Activated naive CD4-positive, alpha-beta T cell treated with anti-CD3 and anti-CD28 coated beads for 36 hours (primary cell): ENCODE measurements around the gene SRRM3. TPM values are rescaled to one million over a fixed set of nuclear protein-coding genes. Genes with fewer than 3 reads are reported as not detected.
"Not testable (repeated sequence)": the region's sequence is repeated elsewhere in the genome, so short reads cannot be mapped to it uniquely, and the experiment has no call there.

Experiments used
- CTCF ChIA-PET: fragments of 350-600 bp; sonication (Branson Sonifier 250); formaldehyde crosslinking; loops from one replicate; lab custom pipeline; 2021; ENCODE audit warnings: antibody characterized with exemption; lab: Charles Lee
- DNase-seq: peaks from one replicate; pipeline ENCODE4 v3.0.0-alpha.2; 2020
- H3K27ac Mint-ChIP-seq: one replicate; pipeline ENCODE4 v1.8.0; 2021; ENCODE audit warnings: mild to moderate bottlenecking, mixed read lengths
- H3K27me3 Mint-ChIP-seq: one replicate; pipeline ENCODE4 v1.8.0; 2021; ENCODE audit warnings: low read depth, mixed read lengths
- H3K36me3 Mint-ChIP-seq: one replicate; pipeline ENCODE4 v1.8.0; 2021; ENCODE audit warnings: low read depth, mixed read lengths
- H3K4me1 Mint-ChIP-seq: one replicate; pipeline ENCODE4 v1.8.0; 2021; ENCODE audit warnings: low read depth, mixed read lengths
- H3K4me3 Mint-ChIP-seq: one replicate; pipeline ENCODE4 v1.8.0; 2021; ENCODE audit warnings: mild to moderate bottlenecking, moderate library complexity, mixed read lengths
- H3K9me3 Mint-ChIP-seq: one replicate; pipeline ENCODE4 v1.8.0; 2021; ENCODE audit warnings: mixed read lengths
- intact Hi-C: fragments of 100-400 bp; cut with micrococcal nuclease; formaldehyde crosslinking; loops from one replicate; pipeline ENCODE4 v1.15.1; 2023
- total RNA-seq, 2 experiments: library from RNA; stranded (reverse); gene quantifications; one replicate each; pipeline ENCODE4 v1.2.3, GENCODE V29; 2021

The SRRM3 gene
- total RNA-seq, 2 experiments from 2014 or later: not detected

GRCh38 chr7:76234931-76235441 is 33.3 kb downstream of the SRRM3 start:
- intact Hi-C loops: loop anchor here (1.0 to 10.0 kb wide), 3 partner anchors 25 to 240 kb away; partner anchors contain the start of genes SRRM3 and TMEM120A
- peaks cover 56% of the 10 kb centered on the region for H3K27me3 Mint-ChIP-seq

GRCh38 chr7:76236224-76236623 is 34.5 kb downstream of the SRRM3 start:
- DNase-seq: no peak
- CTCF ChIA-PET: interaction anchor here (0.7 to 1.2 kb wide), 2 partner anchors 76 to 111 kb away, joined by 3 to 6 read pairs; no protein-coding TSS in a partner anchor
- H3K27me3 Mint-ChIP-seq: peaks cover 51% of the 10 kb centered on the region
- H3K27ac Mint-ChIP-seq: no peak overlapping the region
- intact Hi-C loops: loop anchor here (10.0 kb wide), 1 partner anchor 241 kb away; the partner anchor contains the start of gene TMEM120A
- H3K4me3 Mint-ChIP-seq: no peak overlapping the region
- peaks cover 4% of the 10 kb centered on the region for H3K4me1 Mint-ChIP-seq
- no peaks in the 10 kb centered on the region for H3K36me3 Mint-ChIP-seq
- no peaks in the 10 kb centered on the region for H3K9me3 Mint-ChIP-seq

More at GRCh38 chr7:76234931-76235441, 33.3 kb downstream of the SRRM3 start:
- Mint-ChIP-seq H3K9me3 (no peaks in the 10 kb centered on the region), H3K4me3 (peak overlapping the region; percentile 39), H3K27ac (no peak overlapping the region), H3K36me3 (no peaks in the 10 kb centered on the region), H3K4me1 (peaks cover 4% of the 10 kb centered on the region)
- DNase-seq: peak; percentile 90
- CTCF ChIA-PET: interaction anchor here (1.0 to 1.2 kb wide), 2 partner anchors 56 to 77 kb away, joined by 3 to 5 read pairs; no protein-coding TSS in a partner anchor

GRCh38 chr7:76238326-76238725 is 36.6 kb downstream of the SRRM3 start:
- H3K4me1 Mint-ChIP-seq: peaks cover 4% of the 10 kb centered on the region
- H3K27me3 Mint-ChIP-seq: peaks cover 30% of the 10 kb centered on the region
- no peak overlapping the region for H3K4me3 Mint-ChIP-seq
- H3K27ac Mint-ChIP-seq: no peak overlapping the region
- DNase-seq: no peak
- intact Hi-C loops: loop anchor here (10.0 kb wide), 1 partner anchor 244 kb away; the partner anchor contains the start of gene TMEM120A
- no peaks in the 10 kb centered on the region for H3K9me3 Mint-ChIP-seq
- CTCF ChIA-PET: no interaction called here
- no peaks in the 10 kb centered on the region for H3K36me3 Mint-ChIP-seq

GRCh38 chr7:76241141-76241540 is 39.4 kb downstream of the SRRM3 start:
- Mint-ChIP-seq H3K27me3 (peaks cover 13% of the 10 kb centered on the region), H3K9me3 (no peaks in the 10 kb centered on the region), H3K4me3 (no peak overlapping the region), H3K36me3 (no peaks in the 10 kb centered on the region), H3K4me1 (no peaks in the 10 kb centered on the region), H3K27ac (no peak overlapping the region)
- no peak for DNase-seq
- intact Hi-C loops: no loop called here
- CTCF ChIA-PET: no interaction called here

- H3K27ac Mint-ChIP-seq, H3K4me1 Mint-ChIP-seq, intact Hi-C loops, H3K4me3 Mint-ChIP-seq, H3K27me3 Mint-ChIP-seq, DNase-seq, H3K36me3 Mint-ChIP-seq, H3K9me3 Mint-ChIP-seq: not testable (repeated sequence)
- CTCF ChIA-PET: interaction anchor here (1.0 kb wide), 1 partner anchor 71 kb away, joined by 3 read pairs; no protein-coding TSS in a partner anchor
Measured at GRCh38 chr7:76242517-76243063, 40.9 kb downstream of the SRRM3 start.

- no peaks in the 10 kb centered on the region for H3K4me1 Mint-ChIP-seq
- DNase-seq: no peak
- H3K27ac Mint-ChIP-seq: no peak overlapping the region
- H3K36me3 Mint-ChIP-seq: no peaks in the 10 kb centered on the region
- H3K9me3 Mint-ChIP-seq: no peaks in the 10 kb centered on the region
- intact Hi-C loops: no loop called here
- no peaks in the 10 kb centered on the region for H3K27me3 Mint-ChIP-seq
- CTCF ChIA-PET: no interaction called here
- H3K4me3 Mint-ChIP-seq: no peak overlapping the region
Measured at GRCh38 chr7:76244781-76245391, 43.2 kb downstream of the SRRM3 start.

- Mint-ChIP-seq H3K9me3 (no peaks in the 10 kb centered on the region), H3K27me3 (no peaks in the 10 kb centered on the region), H3K4me3 (no peak overlapping the region), H3K4me1 (no peaks in the 10 kb centered on the region), H3K27ac (no peak overlapping the region), H3K36me3 (no peaks in the 10 kb centered on the region)
- intact Hi-C loops: no loop called here
- no peak for DNase-seq
- CTCF ChIA-PET: no interaction called here
Measured at GRCh38 chr7:76246804-76247389, 45.2 kb downstream of the SRRM3 start.

- intact Hi-C loops: no loop called here
- DNase-seq: no peak
- CTCF ChIA-PET: interaction anchor here (0.5 kb wide), 1 partner anchor 1240 kb away, joined by 3 read pairs; no protein-coding TSS in a partner anchor
- Mint-ChIP-seq H3K27me3 (no peaks in the 10 kb centered on the region), H3K27ac (no peak overlapping the region), H3K4me1 (no peaks in the 10 kb centered on the region), H3K36me3 (no peaks in the 10 kb centered on the region), H3K9me3 (no peaks in the 10 kb centered on the region), H3K4me3 (no peak overlapping the region)
Measured at GRCh38 chr7:76247938-76248337, 46.2 kb downstream of the SRRM3 start.

GRCh38 chr7:76252021-76252420 is 50.3 kb downstream of the SRRM3 start:
- CTCF ChIA-PET: no interaction called here
- no peak overlapping the region for H3K4me3 Mint-ChIP-seq
- intact Hi-C loops: no loop called here
- H3K9me3 Mint-ChIP-seq: no peaks in the 10 kb centered on the region
- H3K36me3 Mint-ChIP-seq: no peaks in the 10 kb centered on the region
- H3K27ac Mint-ChIP-seq: no peak overlapping the region
- peaks cover 3% of the 10 kb centered on the region for H3K27me3 Mint-ChIP-seq
- DNase-seq: no peak
- H3K4me1 Mint-ChIP-seq: no peaks in the 10 kb centered on the region

- H3K27me3 Mint-ChIP-seq: peaks cover 15% of the 10 kb centered on the region
- no peaks in the 10 kb centered on the region for H3K36me3 Mint-ChIP-seq
- H3K4me1 Mint-ChIP-seq: no peaks in the 10 kb centered on the region
- intact Hi-C loops: no loop called here
- no peak overlapping the region for H3K27ac Mint-ChIP-seq
- DNase-seq: no peak
- CTCF ChIA-PET: interaction anchor here (1.3 kb wide), 1 partner anchor 36 kb away, joined by 3 read pairs; no protein-coding TSS in a partner anchor
- H3K9me3 Mint-ChIP-seq: no peaks in the 10 kb centered on the region
- no peak overlapping the region for H3K4me3 Mint-ChIP-seq
Measured at GRCh38 chr7:76254781-76255180, 53.1 kb downstream of the SRRM3 start.

GRCh38 chr7:76257973-76258372 is 56.3 kb downstream of the SRRM3 start:
- Mint-ChIP-seq H3K36me3 (no peaks in the 10 kb centered on the region), H3K27ac (no peak overlapping the region), H3K27me3 (peaks cover 23% of the 10 kb centered on the region), H3K9me3 (no peaks in the 10 kb centered on the region), H3K4me1 (peaks cover 2% of the 10 kb centered on the region), H3K4me3 (no peak overlapping the region)
- DNase-seq: no peak
- intact Hi-C loops: no loop called here
- CTCF ChIA-PET: no interaction called here
